K562 (cell line): ENCODE results near the gene PTPN1. TPM values are rescaled to one million over a fixed set of nuclear protein-coding genes. Genes with fewer than 3 reads are reported as not detected.

ENCODE experiments used
- ATAC-seq: fragments of 200-7000 bp; cut with Tn5 transposase; 3 replicates; pipeline ENCODE4 v1.9.1; 2020; ENCODE audit warnings: moderate library complexity
- BruUV-seq: library from RNA; stranded (reverse); fragments of 400-500 nt; replicated peaks from 2 replicates; lab custom pipeline; 2021; lab: Mats Ljungman, UMichigan
- CTCF ChIA-PET: fragments of 300-600 bp; formaldehyde crosslinking; extraction: SDS; loops from one replicate; lab custom pipeline; 2021; ENCODE audit warnings: low intra/inter-chr PET ratio; lab: Yijun Ruan, JAX
- POLR2A ChIA-PET: fragments of 300-600, 350-650 bp; sonication (Branson Sonifier 250); formaldehyde crosslinking; extraction: SDS; loops from one replicate; lab custom pipeline; 2021; ENCODE audit warnings: antibody characterized with exemption, inconsistent platforms; lab: Yijun Ruan, JAX
- DNase-seq, 4 experiments: peaks; one replicate each; pipeline versions ENCODE4 v3.0.0 to v3.0.0-alpha.2; 2011 to 2018; ENCODE audit warnings: low spot score in 3 of 4, mixed read lengths in 3 of 4; ENCODE audit errors: extremely low read depth in 1 of 4
- FAIRE-seq: peaks from 2 replicates; lab custom pipeline; 2011; peaks lifted over from hg19 to GRCh38; lab: Jason Lieb, UNC
- H2AFZ ChIP-seq: 2 replicates; pipeline ENCODE4 v1.6.0; 2011; ENCODE audit warnings: low read depth, low read length, control low read depth, inconsistent platforms
- H3K27ac ChIP-seq: fragments of 200-600 bp; 3 replicates; pipeline ENCODE4 v1.8.0; 2011; ENCODE audit warnings: low read depth, mild to moderate bottlenecking, control low read depth, inconsistent platforms, low read length, moderate library complexity, mixed read lengths; ENCODE audit errors: extremely low read depth
- H3K27me3 ChIP-seq, 2 experiments: fragments of 300-600 bp in 1 of 2; 2 replicates in 1 of 2; 3 replicates in 1 of 2; pipeline versions ENCODE4 v1.6.0 to v1.8.0; 2011; ENCODE audit warnings: inconsistent platforms in 2 of 2, low read length in 2 of 2, mild to moderate bottlenecking in 1 of 2, mixed read lengths in 1 of 2, moderate library complexity in 1 of 2; ENCODE audit not compliant: control insufficient read depth in 2 of 2, insufficient read depth in 2 of 2
- H3K36me3 ChIP-seq: fragments of 300-600 bp; 3 replicates; pipeline ENCODE4 v1.8.0; 2011; ENCODE audit warnings: mild to moderate bottlenecking, low read length, inconsistent platforms; ENCODE audit not compliant: control insufficient read depth, insufficient read depth
- H3K4me1 ChIP-seq, 2 experiments: fragments of 200-600 bp in 1 of 2; replicated peaks in 1 of 2; 2 replicates in 1 of 2; 3 replicates in 1 of 2; pipeline versions ENCODE4 v1.5.1 to v1.8.0; 2011; ENCODE audit warnings: inconsistent platforms in 2 of 2, low read length in 2 of 2, mild to moderate bottlenecking in 1 of 2, mixed read lengths in 1 of 2, moderate library complexity in 1 of 2; ENCODE audit not compliant: control insufficient read depth in 2 of 2, insufficient read depth in 2 of 2
- H3K4me2 ChIP-seq: 2 replicates; pipeline ENCODE4 v1.6.1; 2011; ENCODE audit warnings: low read length, control low read depth, inconsistent platforms, mixed read lengths; ENCODE audit not compliant: insufficient read depth
- H3K4me3 ChIP-seq: fragments of 200-600 bp; sonication (generic), shearing (Covaris generic); 2 replicates; pipeline ENCODE4 v1.5.1; 2016; ENCODE audit warnings: control low read depth, inconsistent platforms
- H3K79me2 ChIP-seq: fragments of 200-600 bp; 3 replicates; pipeline ENCODE4 v1.8.0; 2011; ENCODE audit warnings: low read length, inconsistent platforms; ENCODE audit not compliant: control insufficient read depth, insufficient read depth
- H3K9ac ChIP-seq, 2 experiments: 2 replicates each; pipeline versions ENCODE4 v1.6.0 to v1.6.1; 2011; ENCODE audit warnings: low read depth in 2 of 2, low read length in 2 of 2, control low read depth in 1 of 2, inconsistent platforms in 1 of 2, mild to moderate bottlenecking in 1 of 2, mixed read lengths in 1 of 2; ENCODE audit not compliant: insufficient read depth in 1 of 2
- H3K9me1 ChIP-seq: one replicate; pipeline ENCODE4 v1.6.0; 2011; ENCODE audit warnings: inconsistent platforms, mild to moderate bottlenecking, low read length, moderate library complexity; ENCODE audit not compliant: control insufficient read depth, insufficient read depth
- H3K9me3 ChIP-seq: replicated peaks from 2 replicates; pipeline ENCODE4 v1.5.1; 2011; ENCODE audit warnings: low read depth, low read length, inconsistent platforms; ENCODE audit not compliant: control insufficient read depth, insufficient read depth
- H4K20me1 ChIP-seq: replicated peaks from 2 replicates; pipeline ENCODE4 v1.6.1; 2011; ENCODE audit warnings: low read length, inconsistent platforms, mixed read lengths; ENCODE audit not compliant: control insufficient read depth, insufficient read depth
- ARNT ChIP-seq, 2 experiments: fragments of 450-650 bp; IDR thresholded peaks; 2 replicates each; pipeline ENCODE4 v1.6.1; 2016; ENCODE audit warnings: mild to moderate bottlenecking in 1 of 2
- CSDE1 ChIP-seq, 2 experiments: fragments of 450-650 bp; IDR thresholded peaks; 2 replicates each; pipeline ENCODE4 v1.6.1; 2016; ENCODE audit warnings: mild to moderate bottlenecking in 1 of 2
- EP300 ChIP-seq: IDR thresholded peaks from 2 replicates; pipeline ENCODE4 v1.6.1; 2012; ENCODE audit warnings: low read length, improper control_type of control experiment
- ETV1 ChIP-seq: fragments of 450-650 bp; conservative IDR thresholded peaks from 2 replicates; pipeline ENCODE4 v1.6.1; 2016; ENCODE audit warnings: missing genetic modification characterization, control low read depth, low read depth, missing compliant biosample characterization
- FOXA1 ChIP-seq: fragments of 450-650 bp; IDR thresholded peaks from 2 replicates; pipeline ENCODE4 v1.6.1; 2016; ENCODE audit warnings: mild to moderate bottlenecking, borderline replicate concordance
- KLF6 ChIP-seq: fragments of 250-450 bp; sonication (Bioruptor Pico); IDR thresholded peaks from 2 replicates; pipeline ENCODE4 v1.4.0; 2020; ENCODE audit warnings: mild to moderate bottlenecking, moderate library complexity, borderline replicate concordance
- NONO ChIP-seq, 2 experiments: fragments of 200-400 bp in 1 of 2; fragments of 450-650 bp in 1 of 2; formaldehyde crosslinking in 1 of 2; IDR thresholded peaks; 2 replicates each; pipeline ENCODE4 v1.6.1; 2017; ENCODE audit warnings: low read depth in 2 of 2, mild to moderate bottlenecking in 2 of 2, moderate library complexity in 2 of 2, low read length in 1 of 2
- NR2C1 ChIP-seq, 2 experiments: fragments of 450-650 bp; IDR thresholded peaks; 2 replicates each; pipeline ENCODE4 v1.6.1; 2017; ENCODE audit warnings: mild to moderate bottlenecking in 2 of 2, antibody characterized with exemption in 1 of 2, inconsistent platforms in 1 of 2, missing compliant biosample characterization in 1 of 2, missing genetic modification characterization in 1 of 2
- PCBP2 ChIP-seq: fragments of 200-400 bp; formaldehyde crosslinking; IDR thresholded peaks from 2 replicates; pipeline ENCODE4 v1.6.1; 2018; ENCODE audit warnings: low read length, low read depth, mild to moderate bottlenecking, moderate library complexity; ENCODE audit not compliant: poor library complexity, severe bottlenecking
- RBM15 ChIP-seq: fragments of 200-400 bp; formaldehyde crosslinking; IDR thresholded peaks from 2 replicates; pipeline ENCODE4 v1.6.1; 2018; ENCODE audit warnings: mild to moderate bottlenecking, low read length, moderate library complexity; ENCODE audit not compliant: insufficient read depth
- TRIM24 ChIP-seq, 2 experiments: fragments of 450-650 bp; IDR thresholded peaks; 2 replicates each; pipeline ENCODE4 v1.6.1; 2016
- XRCC3 ChIP-seq: fragments of 450-650 bp; IDR thresholded peaks from 2 replicates; pipeline ENCODE4 v1.6.1; 2017; ENCODE audit warnings: mild to moderate bottlenecking, moderate library complexity
- ZNF584 ChIP-seq: fragments of 200-800 bp; sonication (Bioruptor generic); IDR thresholded peaks from 2 replicates; pipeline ENCODE4 v1.6.1; 2016; ENCODE audit warnings: low read depth, mild to moderate bottlenecking, missing genetic modification characterization, missing compliant biosample characterization
- ZNF644 ChIP-seq: fragments of 200-800 bp; sonication (Bioruptor generic); IDR thresholded peaks from 2 replicates; pipeline ENCODE4 v1.6.1; 2016; ENCODE audit warnings: low read depth, missing genetic modification characterization, missing compliant biosample characterization
- WGBS: fragments of 100-300 bp; shearing (Covaris generic); methylation state at CpG from one replicate; pipeline ENCODE4 v1.1.6; 2016; ENCODE audit warnings: low coverage, mixed read lengths; ENCODE audit not compliant: insufficient coverage; ENCODE audit errors: missing lambda C conversion rate; 5-methylcytosine and 5-hydroxymethylcytosine counted together
- in situ Hi-C: fragments of 300-500 bp; cut with MboI; formaldehyde crosslinking; loops from 4 replicates; pipeline ENCODE4 v1.15.0; 2018; ENCODE audit warnings: inconsistent platforms, mixed read lengths
- intact Hi-C: fragments of 100-400 bp; cut with micrococcal nuclease; formaldehyde crosslinking; loops from 2 replicates; pipeline ENCODE4 v1.14.2; 2022
- polyA plus RNA-seq, 8 experiments: library from polyadenylated mRNA; depleted of rRNA in 4 of 8; stranded (reverse) in 5 of 8; unstranded in 3 of 8; fragments of >200 nt; fragmentation: Nextera tagmentation in 2 of 8; fragmentation: Illumina TruSeq in 1 of 8; extraction: Ambion mirVana in 2 of 8; extraction: Trizol in 1 of 8; gene quantifications; 2 replicates each; pipeline versions ENCODE4 v1.2.1 to v1.2.3, GENCODE V29; 2011 to 2014; ENCODE audit warnings: inconsistent platforms in 1 of 8, missing spikeins in 1 of 8
- total RNA-seq, 7 experiments: library from RNA; depleted of rRNA in 6 of 7; stranded (reverse); fragments of >200 nt in 6 of 7; fragmentation: Illumina TruSeq in 2 of 7; extraction: Trizol in 2 of 7; gene quantifications; 2 replicates each; pipeline versions ENCODE4 v1.2.1 to v1.2.3, GENCODE V29; 2011 to 2021; ENCODE audit warnings: low replicate concordance in 1 of 7
- TF ChIP-seq, protein P1 (sequence below): fragments of 450-650 bp; formaldehyde crosslinking; conservative IDR thresholded peaks from 2 replicates; pipeline ENCODE4 v1.4.0; 2022; ENCODE audit warnings: mild to moderate bottlenecking, missing genetic modification characterization

PTPN1 gene
- total and polyA plus RNA-seq, 9 of the 15 experiments (the other 6 are each of a cell fraction or from before 2014, with no cell fraction given): 11.0 to 85.3 (median 54.0) TPM

DNA sequence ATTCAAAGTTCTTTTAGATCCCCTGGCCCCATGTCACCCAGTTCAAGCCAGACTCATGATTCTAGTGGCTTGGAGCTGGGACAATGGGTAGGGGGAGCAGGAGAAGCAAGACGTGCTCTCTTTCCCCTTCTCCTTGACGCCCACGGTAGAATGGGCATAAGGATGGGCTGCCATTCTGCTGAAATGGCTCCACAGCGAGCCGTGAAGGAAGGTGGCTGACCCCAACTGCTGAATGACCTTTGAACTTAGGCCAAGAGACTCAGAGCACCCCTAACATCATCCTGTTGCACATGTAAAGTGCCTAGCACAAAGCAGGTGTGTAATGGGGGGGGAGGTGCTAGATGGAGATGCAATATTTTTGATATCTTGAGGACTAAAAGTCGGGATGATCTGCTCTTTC, 15.8 kb upstream of the PTPN1 start:
- no peak overlapping the region for H3K4me2 ChIP-seq
- no peak overlapping the region for H3K27ac ChIP-seq
- H3K9me3 ChIP-seq: no peaks in the 10 kb centered on the region
- no peak for FAIRE-seq
- no peaks in the 10 kb centered on the region for H3K36me3 ChIP-seq
- peak; percentile 54 for TF ChIP-seq NR2C1 (IDR thresholded peaks at IDR 0.05)
- peak; percentile 52; the same call in 1 of the 2 replicates for TF ChIP-seq NR2C1 (tag; IDR thresholded peaks at IDR 0.05)
- no peak for TF ChIP-seq FOXA1
- H3K4me3 ChIP-seq: no peak overlapping the region
- ATAC-seq: no peak
- WGBS: 40% methylated on average over 6 of the region's 6 CpGs
- no peak overlapping the region for H2AFZ ChIP-seq
- H3K79me2 ChIP-seq: no peaks in the 10 kb centered on the region
- H3K4me1 ChIP-seq: peaks cover 4% of the 10 kb centered on the region in 2 experiments; a peak in 3 of 5 replicates
- POLR2A ChIA-PET: interaction anchor here (1.2 kb wide), 1 partner anchor 19 kb away, joined by 3 read pairs; no protein-coding TSS in a partner anchor
- H3K9ac ChIP-seq: no peak overlapping the region
- H4K20me1 ChIP-seq: no peaks in the 10 kb centered on the region
- BruUV-seq: no TSS peak
- no peaks in the 10 kb centered on the region for H3K9me1 ChIP-seq
- H3K27me3 ChIP-seq: no peaks in the 10 kb centered on the region
- CTCF ChIA-PET: no interaction called here
- intact Hi-C loops (no loop called here), in situ Hi-C loops (no loop called here)
- DNase-seq: no peak

DNA sequence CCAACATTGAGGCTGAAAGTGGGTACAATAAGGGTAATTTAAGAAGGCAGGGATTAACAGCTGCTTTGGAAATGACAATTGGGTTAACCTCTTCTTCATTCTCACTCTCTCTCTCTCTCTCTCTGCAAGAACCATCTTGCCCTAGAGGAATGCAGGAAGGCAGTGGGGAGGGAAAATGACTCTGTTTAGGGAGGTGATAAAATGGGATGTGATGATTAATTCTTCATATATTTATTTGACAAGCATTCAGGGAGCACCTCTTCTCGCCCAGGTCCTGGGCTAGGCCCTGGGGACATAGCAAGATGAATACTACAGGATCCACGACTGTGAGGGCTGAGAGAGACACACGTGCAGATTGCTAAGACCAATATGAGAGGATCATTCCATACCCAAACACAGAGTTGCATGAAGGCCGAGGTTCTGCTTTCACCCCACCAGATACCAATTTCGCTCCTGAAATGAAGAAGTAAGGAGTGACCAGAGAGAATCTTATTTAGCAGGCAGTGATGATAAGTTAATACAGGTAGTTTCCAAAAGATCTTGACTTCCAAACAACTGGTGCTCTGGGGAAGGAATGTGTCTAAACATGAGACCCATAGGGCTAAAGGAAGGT, 13.3 kb upstream of the PTPN1 start:
- H3K27ac ChIP-seq: no peak overlapping the region
- DNase-seq (no peak), ATAC-seq (no peak), FAIRE-seq (peak; percentile 23)
- H2AFZ ChIP-seq: peak overlapping the region; percentile 30
- H3K9ac ChIP-seq: no peak overlapping the region
- no peaks in the 10 kb centered on the region for H3K9me3 ChIP-seq
- H3K9me1 ChIP-seq: no peaks in the 10 kb centered on the region
- no peak overlapping the region for H3K4me2 ChIP-seq
- intact Hi-C loops (no loop called here), in situ Hi-C loops (no loop called here)
- no peaks in the 10 kb centered on the region for H4K20me1 ChIP-seq
- ChIA-PET POLR2A (interaction anchor here (1.4 to 2.6 kb wide), 2 partner anchors 9 to 14 kb away, joined by 3 to 8 read pairs; no protein-coding TSS in a partner anchor), CTCF (no interaction called here)
- no peaks in the 10 kb centered on the region for H3K79me2 ChIP-seq
- 39% methylated on average over 5 of the region's 5 CpGs for WGBS
- peaks cover 4 to 9% of the 10 kb centered on the region in 2 experiments; a peak in 3 of 5 replicates for H3K4me1 ChIP-seq
- H3K27me3 ChIP-seq: no peaks in the 10 kb centered on the region
- BruUV-seq: no TSS peak
- no peaks in the 10 kb centered on the region for H3K36me3 ChIP-seq
- H3K4me3 ChIP-seq: no peak overlapping the region
- TF ChIP-seq, protein P1, sequence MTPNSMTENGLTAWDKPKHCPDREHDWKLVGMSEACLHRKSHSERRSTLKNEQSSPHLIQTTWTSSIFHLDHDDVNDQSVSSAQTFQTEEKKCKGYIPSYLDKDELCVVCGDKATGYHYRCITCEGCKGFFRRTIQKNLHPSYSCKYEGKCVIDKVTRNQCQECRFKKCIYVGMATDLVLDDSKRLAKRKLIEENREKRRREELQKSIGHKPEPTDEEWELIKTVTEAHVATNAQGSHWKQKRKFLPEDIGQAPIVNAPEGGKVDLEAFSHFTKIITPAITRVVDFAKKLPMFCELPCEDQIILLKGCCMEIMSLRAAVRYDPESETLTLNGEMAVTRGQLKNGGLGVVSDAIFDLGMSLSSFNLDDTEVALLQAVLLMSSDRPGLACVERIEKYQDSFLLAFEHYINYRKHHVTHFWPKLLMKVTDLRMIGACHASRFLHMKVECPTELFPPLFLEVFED (CRISPR knock-in tag): no peak
- TF ChIP-seq ETV1 (tag) (no peak), PCBP2 (no peak), TRIM24 (IDR thresholded peaks at IDR 0.05) (no peak), NONO (IDR thresholded peaks at IDR 0.05; ENCODE audit: low read depth in 2 of 2, low read length in 1 of 2) (no peak), ARNT (IDR thresholded peaks at IDR 0.05) (no peak), ZNF584 (CRISPR knock-in tag) (no peak), EP300 (no peak), XRCC3 (no peak), ZNF644 (tag) (no peak), KLF6 (CRISPR knock-in tag) (no peak), RBM15 (no peak), CSDE1 (IDR thresholded peaks at IDR 0.05) (no peak)
